ENCODE measurements around the gene CD63. TPM values are rescaled to one million over a fixed set of nuclear protein-coding genes. Genes with fewer than 3 reads are reported as not detected.

The CD63 gene
- polyA plus RNA-seq, 1 experiment: 1,955 TPM

DNA sequence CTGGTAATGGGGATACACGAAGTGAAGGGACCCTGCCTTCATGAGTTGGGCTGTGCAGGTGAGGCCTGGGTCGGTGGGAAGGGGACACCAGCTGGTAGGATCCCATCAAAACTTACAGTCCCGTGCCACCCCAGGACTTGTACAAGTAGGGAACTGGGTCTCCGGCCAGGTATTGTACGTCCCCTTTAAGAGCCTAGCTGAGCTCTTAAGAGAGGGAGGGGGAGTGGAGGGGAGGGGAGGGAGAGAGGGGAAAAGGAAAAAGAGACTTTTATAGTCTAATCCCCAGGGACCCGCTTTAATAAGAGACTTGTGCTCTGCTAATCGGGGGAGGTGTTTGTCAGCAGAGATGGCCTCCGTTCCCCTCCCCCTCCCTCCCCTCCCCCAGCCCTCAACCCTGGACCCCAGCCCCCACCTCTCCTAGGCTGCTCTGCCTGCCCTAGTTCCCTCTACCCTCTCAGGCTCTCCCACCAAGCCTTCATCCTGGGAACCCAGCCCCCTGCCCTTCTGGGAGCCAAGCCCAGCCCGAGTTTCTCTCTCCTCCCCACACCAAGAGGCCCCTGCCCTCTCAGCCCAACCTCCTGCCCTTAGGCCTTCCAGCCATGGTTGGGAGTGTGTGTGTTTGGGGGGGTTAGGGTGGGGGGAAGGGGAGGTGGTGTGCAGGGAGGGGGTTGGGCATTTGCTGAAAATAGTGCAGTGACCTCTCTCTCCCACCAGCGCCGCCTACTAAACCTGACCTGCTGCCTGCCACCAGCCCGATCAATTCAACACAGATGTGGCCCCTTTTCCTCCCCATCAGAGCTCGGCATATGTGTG is 16.8 kb upstream of the CD63 start:
- H3K27me3 ChIP-seq (ENCODE audit: control insufficient read depth, insufficient read depth, low read length): no peaks in the 10 kb centered on the region
- CTCF ChIA-PET: interaction anchor here (0.6 to 3.9 kb wide), 2 partner anchors 7 to 11 kb away, joined by 4 to 32 read pairs; no protein-coding TSS in a partner anchor
- no peak for DNase-seq (ENCODE audit: low read depth, low spot score)
- H3K9me3 ChIP-seq (ENCODE audit: control insufficient read depth, insufficient read depth, low read length): no peaks in the 10 kb centered on the region; the same call in 1 of the 2 replicates
- H3K4me3 ChIP-seq (ENCODE audit: low read depth, low read length): peak overlapping the region; percentile 79
- POLR2A ChIA-PET: no interaction called here
- H3K27ac ChIP-seq (ENCODE audit: low read depth, low read length): no peak overlapping the region
- TF ChIP-seq, protein P1, sequence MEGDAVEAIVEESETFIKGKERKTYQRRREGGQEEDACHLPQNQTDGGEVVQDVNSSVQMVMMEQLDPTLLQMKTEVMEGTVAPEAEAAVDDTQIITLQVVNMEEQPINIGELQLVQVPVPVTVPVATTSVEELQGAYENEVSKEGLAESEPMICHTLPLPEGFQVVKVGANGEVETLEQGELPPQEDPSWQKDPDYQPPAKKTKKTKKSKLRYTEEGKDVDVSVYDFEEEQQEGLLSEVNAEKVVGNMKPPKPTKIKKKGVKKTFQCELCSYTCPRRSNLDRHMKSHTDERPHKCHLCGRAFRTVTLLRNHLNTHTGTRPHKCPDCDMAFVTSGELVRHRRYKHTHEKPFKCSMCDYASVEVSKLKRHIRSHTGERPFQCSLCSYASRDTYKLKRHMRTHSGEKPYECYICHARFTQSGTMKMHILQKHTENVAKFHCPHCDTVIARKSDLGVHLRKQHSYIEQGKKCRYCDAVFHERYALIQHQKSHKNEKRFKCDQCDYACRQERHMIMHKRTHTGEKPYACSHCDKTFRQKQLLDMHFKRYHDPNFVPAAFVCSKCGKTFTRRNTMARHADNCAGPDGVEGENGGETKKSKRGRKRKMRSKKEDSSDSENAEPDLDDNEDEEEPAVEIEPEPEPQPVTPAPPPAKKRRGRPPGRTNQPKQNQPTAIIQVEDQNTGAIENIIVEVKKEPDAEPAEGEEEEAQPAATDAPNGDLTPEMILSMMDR (IDR thresholded peaks at IDR 0.05; ENCODE audit: low read depth, low read length): no peak

DNA sequence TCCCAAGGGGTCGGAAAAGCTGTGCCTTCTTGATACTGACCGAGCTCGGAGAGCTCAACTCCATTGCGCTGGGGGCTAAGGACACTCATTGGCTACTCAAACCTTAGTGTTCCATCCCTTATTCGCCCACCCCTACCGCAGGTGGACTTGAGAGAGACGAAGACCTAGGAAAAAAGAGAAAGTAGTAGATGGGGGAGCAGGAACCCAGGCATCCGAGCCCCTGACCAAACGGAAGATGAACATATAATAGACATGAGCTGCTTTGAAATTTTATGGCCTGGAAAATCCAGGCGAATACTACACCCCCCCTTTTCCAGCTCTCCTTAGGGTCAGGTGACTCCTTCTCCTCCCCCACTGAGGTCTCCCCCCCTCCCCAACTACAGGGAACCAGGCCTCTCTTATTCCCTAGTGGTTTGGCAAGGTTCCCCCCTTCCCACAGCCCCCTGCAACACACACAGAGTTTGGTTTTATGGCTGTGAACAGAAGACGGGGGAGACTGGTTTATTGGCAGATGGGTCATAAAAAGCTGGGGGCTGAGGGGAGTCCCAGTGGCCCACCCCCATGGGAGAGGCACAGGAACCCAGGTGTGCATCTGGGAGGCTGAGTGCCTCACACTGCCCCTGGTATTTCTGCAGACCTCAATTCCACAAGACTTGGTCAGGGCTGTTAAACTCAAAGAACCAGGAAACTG is 15.7 kb upstream of the CD63 start:
- CTCF ChIA-PET: interaction anchor here (0.5 to 1.7 kb wide), 3 partner anchors 20 to 286 kb away, joined by 3 to 6 read pairs (median 3); partner anchors contain the start of gene RAB5B
- no peak for DNase-seq (ENCODE audit: low read depth, low spot score)
- Histone ChIP-seq H3K27ac (ENCODE audit: low read depth, low read length) (no peak overlapping the region), H3K9me3 (ENCODE audit: control insufficient read depth, insufficient read depth, low read length) (no peaks in the 10 kb centered on the region; the same call in 1 of the 2 replicates), H3K27me3 (ENCODE audit: control insufficient read depth, insufficient read depth, low read length) (no peaks in the 10 kb centered on the region), H3K4me3 (ENCODE audit: low read depth, low read length) (peak overlapping the region; percentile 79)
- TF ChIP-seq, protein P1 (IDR thresholded peaks at IDR 0.05; ENCODE audit: low read depth, low read length): no peak
- POLR2A ChIA-PET: interaction anchor here (0.7 to 1.5 kb wide), 5 partner anchors 15 to 203 kb away, joined by 3 to 9 read pairs (median 3); partner anchors contain the start of genes CD63 and DNAJC14

DNA sequence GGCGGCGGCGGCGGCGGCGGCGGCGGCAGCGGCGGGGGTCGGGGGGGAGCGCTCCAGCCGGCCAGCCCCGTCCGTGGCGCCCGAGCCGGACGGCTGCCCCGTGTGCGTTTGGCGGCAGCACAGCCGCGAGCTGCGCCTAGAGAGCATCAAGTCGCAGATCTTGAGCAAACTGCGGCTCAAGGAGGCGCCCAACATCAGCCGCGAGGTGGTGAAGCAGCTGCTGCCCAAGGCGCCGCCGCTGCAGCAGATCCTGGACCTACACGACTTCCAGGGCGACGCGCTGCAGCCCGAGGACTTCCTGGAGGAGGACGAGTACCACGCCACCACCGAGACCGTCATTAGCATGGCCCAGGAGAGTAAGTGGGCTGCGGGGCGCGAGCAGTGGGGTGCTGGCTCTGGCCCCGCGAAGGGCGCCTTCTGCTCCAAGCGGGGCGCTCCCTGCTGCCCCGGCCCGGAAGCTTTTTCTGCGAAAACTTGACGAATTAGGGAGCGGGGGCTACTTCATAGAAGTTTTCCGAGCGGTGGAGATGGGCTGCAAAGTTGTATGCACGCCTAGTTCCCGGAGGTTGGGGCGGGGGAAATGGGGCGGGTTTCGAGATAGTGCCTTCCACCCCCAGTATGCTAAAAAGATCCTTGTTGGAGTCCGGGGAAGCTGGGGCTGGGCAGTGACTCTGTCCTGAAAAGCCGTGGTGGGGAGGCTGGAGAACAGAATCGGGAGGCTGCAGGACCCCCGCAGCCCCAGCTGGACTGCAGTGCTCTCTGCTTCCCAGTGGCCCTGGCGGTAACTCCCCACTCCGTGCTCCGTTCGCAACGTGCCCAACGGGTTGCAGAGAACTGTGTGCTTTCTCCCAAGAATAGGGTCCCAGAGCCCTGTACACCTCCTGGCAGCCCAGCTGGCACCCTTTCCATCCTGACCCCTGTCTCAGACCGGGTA is 14.9 kb upstream of the CD63 start:
- CTCF ChIA-PET: interaction anchor here (0.5 to 1.7 kb wide), 4 partner anchors 20 to 287 kb away, joined by 3 to 6 read pairs (median 4); partner anchors contain the start of genes ORMDL2 and RAB5B
- no peak for DNase-seq (ENCODE audit: low read depth, low spot score)
- TF ChIP-seq, protein P1 (IDR thresholded peaks at IDR 0.05; ENCODE audit: low read depth, low read length): 0 out of 2 replicates have a peak, but pooled peaks have one; percentile 6
- H3K4me3 ChIP-seq (ENCODE audit: low read depth, low read length): peak overlapping the region; percentile 79
- no peaks in the 10 kb centered on the region; the same call in 1 of the 2 replicates for H3K9me3 ChIP-seq (ENCODE audit: control insufficient read depth, insufficient read depth, low read length)
- POLR2A ChIA-PET: interaction anchor here (0.6 to 1.5 kb wide), 6 partner anchors 14 to 300 kb away, joined by 3 to 9 read pairs (median 3); partner anchors contain the start of genes CD63 and DNAJC14
- no peaks in the 10 kb centered on the region for H3K27me3 ChIP-seq (ENCODE audit: control insufficient read depth, insufficient read depth, low read length)
- H3K27ac ChIP-seq (ENCODE audit: low read depth, low read length): peak overlapping the region; percentile 65

GRCh38 chr12:55742719-55743405 is 14.1 kb upstream of the CD63 start, which contains the start of gene GDF11:
Gene GDF11, plus strand, starts transcription at chr12:55743122. Its CDS starts 195 bp downstream, at chr12:55743317.
- Histone ChIP-seq H3K9me3 (ENCODE audit: control insufficient read depth, insufficient read depth, low read length) (no peaks in the 10 kb centered on the region), H3K27ac (ENCODE audit: low read depth, low read length) (peak within 1 kb of the TSS; percentile 65), H3K4me3 (ENCODE audit: low read depth, low read length) (peak within 1 kb of the TSS; percentile 79), H3K27me3 (ENCODE audit: control insufficient read depth, insufficient read depth, low read length) (no peaks in the 10 kb centered on the region)
- ChIA-PET POLR2A (interaction anchor here (0.6 to 1.5 kb wide), 6 partner anchors 14 to 231 kb away, joined by 3 to 9 read pairs (median 3); partner anchors contain the start of genes CD63, DNAJC14 and RAB5B), CTCF (interaction anchor here (0.6 to 1.7 kb wide), 6 partner anchors 12 to 264 kb away, joined by 3 to 5 read pairs (median 4); partner anchors contain the start of genes ORMDL2 and RAB5B)
- TF ChIP-seq, protein P1 (IDR thresholded peaks at IDR 0.05; ENCODE audit: low read depth, low read length): no peak
- DNase-seq (ENCODE audit: low read depth, low spot score): no peak

All from AG04450 (cell line).